ENCODE results near the gene TMEM132D.

TMEM132D gene

GRCh38 chr12:129440278-129440677 is 463.5 kb downstream of the TMEM132D start:
- DNase-seq (ENCODE audit: low spot score): no peak

DNA sequence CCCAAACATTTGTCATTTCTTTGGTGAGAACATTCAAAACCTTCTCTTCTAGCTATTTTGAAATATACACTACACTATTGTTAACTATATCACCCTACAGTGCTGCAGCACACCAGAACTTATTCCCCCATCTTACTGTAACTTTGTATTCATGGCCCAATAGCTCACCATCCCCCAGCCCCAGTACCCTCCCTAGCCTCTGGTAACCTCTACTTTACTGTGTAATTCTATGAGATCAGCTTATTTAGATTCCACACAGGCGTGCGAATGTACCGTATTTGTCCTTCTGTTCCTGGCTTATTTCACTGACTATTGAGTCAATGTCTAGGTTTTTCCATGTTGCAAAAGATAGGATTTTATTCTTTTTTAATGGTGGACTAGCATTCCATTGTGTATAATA is 469.0 kb downstream of the TMEM132D start:
- no peak for DNase-seq (ENCODE audit: low spot score)

DNA sequence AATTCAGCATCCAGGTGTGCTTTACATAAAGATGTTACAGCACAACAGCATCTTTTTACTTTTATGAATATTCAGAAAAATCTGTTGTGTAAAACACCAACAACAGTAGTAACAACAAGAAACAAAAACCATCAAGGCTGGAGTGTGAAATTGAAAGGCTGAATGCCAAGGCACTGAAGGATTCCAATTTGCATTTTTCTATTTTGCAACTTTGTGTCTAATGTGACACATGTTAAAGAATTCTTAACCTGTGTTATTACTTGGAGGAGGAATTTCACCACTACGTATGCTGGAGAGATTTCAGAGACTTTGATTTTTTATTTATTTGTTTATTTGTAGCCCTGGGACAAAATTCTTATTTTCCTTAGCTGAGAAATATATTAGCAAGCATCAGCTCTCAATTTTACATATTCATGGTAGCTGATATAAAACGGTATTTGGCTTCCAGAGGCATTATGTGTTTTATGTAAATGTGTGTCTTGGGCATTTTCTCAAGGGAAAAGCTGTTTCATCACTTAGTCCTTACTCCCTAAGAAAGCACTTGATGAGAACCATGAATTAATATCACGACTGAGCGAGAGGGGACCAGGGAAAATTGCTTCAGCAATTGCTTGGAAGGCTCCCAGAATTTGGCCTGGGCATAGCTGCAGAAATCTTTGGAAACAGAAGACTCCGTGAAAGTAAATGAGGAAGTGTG is 475.4 kb downstream of the TMEM132D start:
- no peak for DNase-seq (ENCODE audit: low spot score)

GRCh38 chr12:129423041-129423580 is 480.7 kb downstream of the TMEM132D start:
- no peak for DNase-seq (ENCODE audit: low spot score)

DNA sequence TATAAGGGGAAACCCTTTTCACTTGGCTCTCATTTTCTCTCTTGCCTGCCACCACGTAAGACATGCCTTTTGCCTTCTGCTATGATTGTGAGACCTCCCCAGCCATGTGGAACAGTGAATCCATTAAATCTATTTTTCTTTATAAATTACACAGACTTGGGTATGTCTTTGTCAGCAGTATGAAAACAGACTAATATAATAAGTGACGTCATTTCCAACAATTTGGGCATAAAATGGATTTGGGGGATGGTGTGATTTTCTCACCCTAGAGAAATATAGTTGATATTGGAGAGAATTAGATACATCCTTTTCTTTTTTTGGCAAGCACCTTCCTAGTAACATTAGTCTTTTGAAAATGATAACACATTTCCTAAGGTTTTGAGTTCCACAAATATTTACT is 490.5 kb downstream of the TMEM132D start:
- DNase-seq (ENCODE audit: low spot score): no peak

DNA sequence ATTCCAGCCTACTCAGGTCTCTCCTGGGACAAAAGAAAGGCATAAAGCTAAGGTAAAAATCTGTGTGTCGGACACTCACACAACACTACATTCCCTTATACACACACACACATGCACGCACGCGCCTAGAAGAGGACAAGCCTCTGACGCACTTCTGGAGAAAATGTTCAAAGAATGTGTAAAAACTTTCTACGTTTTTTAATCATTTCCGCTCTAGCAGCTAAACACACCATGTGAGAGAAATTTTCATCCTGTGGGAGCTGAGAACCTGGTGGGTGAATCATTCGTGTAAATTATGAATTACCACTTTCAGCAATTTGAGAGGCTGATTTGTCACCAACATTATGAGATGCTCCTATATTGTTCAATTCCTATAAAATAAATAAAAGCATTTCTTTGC is 494.5 kb downstream of the TMEM132D start:
- no peak for DNase-seq (ENCODE audit: low spot score)

DNA sequence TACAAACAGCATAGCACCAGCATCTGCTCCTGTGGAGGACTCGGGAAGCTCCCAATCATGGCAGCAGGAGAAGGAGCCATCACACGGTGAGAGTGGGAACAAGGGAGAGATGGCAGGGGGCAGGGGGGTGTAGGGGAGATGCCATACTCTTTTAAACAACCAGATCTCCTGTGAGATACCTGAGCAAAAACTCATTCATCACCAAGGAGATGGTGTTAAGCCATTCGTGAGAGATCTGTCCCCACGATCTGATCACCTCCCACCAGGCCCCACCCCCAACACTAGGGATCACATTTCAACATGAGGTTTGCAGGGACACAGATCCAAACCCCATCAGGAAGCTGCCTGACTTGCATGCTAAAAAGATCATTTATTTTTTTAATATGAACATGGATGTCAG is 499.3 kb downstream of the TMEM132D start:
- no peak for DNase-seq (ENCODE audit: low spot score)

DNA sequence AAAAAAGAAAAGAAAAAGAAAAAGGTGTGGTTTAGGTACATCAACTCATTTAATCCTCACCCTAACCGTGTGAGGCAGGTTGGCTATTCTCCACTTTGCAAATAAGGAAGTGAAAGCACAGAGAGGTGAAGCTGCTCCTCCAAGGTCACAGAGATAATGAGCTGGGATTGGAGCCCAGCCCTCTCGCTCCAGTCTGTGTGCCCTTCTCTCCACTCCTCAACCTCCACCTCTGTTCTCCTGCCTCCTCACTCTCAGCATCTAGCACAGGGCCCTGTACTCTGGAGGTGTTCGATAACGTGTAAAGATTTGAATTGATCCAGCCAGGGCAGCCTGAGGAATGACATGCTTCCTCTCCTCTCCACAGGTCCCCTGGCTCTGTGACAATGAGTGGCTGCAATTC is 502.3 kb downstream of the TMEM132D start:
- DNase-seq (ENCODE audit: low spot score): no peak

DNA sequence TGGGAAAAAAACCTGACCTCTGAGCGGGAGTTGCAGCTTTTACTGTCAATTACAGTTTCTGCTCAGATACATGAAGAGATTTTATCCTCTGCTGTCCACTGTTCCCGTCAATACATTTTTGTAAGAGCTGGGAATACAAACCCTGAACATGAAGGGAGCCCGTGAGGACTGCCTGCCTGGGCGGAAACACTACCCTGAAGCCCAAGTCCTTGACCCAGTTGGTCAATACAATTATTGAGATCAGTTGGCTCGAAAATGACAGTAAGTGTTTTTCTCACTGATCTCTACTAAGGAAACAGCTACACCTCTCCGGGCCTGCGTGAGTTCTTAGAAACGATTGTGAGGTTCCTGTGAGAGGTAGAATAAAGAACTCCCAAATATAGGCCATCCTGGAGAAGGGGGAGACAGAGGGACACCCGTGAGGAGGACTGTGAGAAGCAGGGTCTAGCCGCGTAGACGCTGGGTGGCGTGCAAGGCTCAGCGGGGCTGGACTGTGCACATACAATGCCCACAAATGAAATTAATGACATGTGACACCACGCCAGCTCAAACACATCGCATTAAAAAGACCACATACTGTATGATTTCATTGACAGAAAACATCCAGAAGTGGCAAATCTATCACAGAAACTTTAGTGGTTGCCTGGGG is 509.5 kb downstream of the TMEM132D start:
- no peak for DNase-seq (ENCODE audit: low spot score)

GRCh38 chr12:129393357-129393937 is 510.4 kb downstream of the TMEM132D start:
- DNase-seq (ENCODE audit: low spot score): no peak

- DNase-seq (ENCODE audit: low spot score): no peak
Observed at GRCh38 chr12:129385637-129385990, 518.2 kb downstream of the TMEM132D start.

DNA sequence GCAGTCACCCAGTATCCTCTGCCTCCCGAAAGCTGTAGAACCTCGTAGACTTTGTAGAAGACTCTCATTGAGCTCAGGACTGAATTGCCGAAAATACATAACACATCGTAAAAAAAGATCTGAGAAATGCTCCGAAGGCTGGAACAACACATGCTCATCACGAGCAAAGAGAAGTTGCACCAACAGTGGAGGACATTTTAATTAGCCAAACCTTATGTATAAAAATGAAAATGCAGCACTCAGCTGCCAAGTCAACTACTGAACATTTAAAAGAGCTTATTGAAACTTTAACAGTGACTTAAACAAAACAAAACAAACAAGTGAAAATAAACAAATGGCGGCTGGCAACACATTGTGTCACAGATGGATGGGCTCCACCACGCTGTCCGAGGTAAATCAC is 519.9 kb downstream of the TMEM132D start:
- no peak for DNase-seq (ENCODE audit: low spot score)

GRCh38 chr12:129381715-129382114 is 522.1 kb downstream of the TMEM132D start:
- DNase-seq (ENCODE audit: low spot score): no peak

- no peak for DNase-seq (ENCODE audit: low spot score)
Observed at GRCh38 chr12:129379076-129379804, 524.6 kb downstream of the TMEM132D start.

GRCh38 chr12:129378496-129378895 is 525.3 kb downstream of the TMEM132D start:
- no peak for DNase-seq (ENCODE audit: low spot score)

GRCh38 chr12:129373746-129374145 is 530.1 kb downstream of the TMEM132D start:
- DNase-seq (ENCODE audit: low spot score): no peak

- no peak for DNase-seq (ENCODE audit: low spot score)
Observed at GRCh38 chr12:129372876-129373275, 530.9 kb downstream of the TMEM132D start.

DNA sequence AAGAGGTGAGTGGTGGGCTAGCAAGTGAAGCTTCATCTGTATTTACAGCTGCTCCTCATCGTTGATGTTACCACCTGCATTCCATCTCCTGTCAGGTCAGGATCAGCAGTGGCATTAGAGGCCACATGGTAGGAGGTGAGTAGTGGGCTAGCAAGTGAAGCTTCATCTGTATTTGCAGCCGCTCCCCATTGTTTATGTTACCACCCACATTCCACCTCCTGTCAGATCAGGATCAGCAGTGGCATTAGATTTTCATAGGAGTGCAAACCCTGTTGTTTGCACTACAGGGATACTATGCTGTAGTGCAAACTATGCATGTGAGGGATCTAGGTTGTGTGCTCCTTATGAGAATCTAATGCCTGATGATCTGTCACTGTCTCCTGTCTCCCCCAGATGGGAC is 531.5 kb downstream of the TMEM132D start:
- DNase-seq (ENCODE audit: low spot score): no peak

DNA sequence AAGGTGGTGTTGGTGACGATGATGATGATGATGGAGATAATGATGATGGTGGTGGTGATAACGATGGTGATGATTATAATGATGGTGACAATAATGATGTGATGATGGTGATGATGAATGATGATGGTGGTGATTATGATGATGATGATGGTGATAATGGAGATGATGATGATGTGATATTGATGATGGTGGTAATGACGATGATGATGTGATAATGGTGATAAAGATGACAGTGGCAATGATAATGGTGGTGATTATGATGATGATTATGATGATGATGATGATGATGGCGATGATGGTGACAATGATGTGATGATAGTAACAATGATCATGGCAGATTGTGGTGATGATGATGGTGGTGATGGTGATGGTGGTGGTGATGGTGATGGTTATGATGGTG is 532.6 kb downstream of the TMEM132D start:
- DNase-seq (ENCODE audit: low spot score): no peak

DNA sequence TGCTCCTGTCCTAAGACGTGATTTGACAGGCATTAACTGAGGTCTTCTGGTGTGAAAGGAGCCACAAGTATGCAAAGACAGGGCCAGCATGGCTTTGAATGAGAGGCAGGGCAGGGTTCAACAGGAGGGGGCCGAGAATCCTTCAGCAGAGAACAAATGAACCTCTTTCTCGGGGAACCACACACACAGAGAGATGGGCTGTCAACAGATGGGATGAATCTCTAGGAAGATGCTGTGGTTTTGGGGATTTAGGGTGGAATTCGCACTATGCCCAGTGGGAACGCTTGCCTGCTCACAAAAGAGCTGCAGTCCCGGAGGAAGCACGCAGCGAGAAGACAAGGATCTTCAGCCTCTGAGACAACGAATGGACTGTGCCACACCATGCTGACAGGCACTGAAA is 537.2 kb downstream of the TMEM132D start:
- no peak for DNase-seq (ENCODE audit: low spot score)

- DNase-seq (ENCODE audit: low spot score): no peak
Observed at GRCh38 chr12:129363041-129363440, 540.8 kb downstream of the TMEM132D start.

DNA sequence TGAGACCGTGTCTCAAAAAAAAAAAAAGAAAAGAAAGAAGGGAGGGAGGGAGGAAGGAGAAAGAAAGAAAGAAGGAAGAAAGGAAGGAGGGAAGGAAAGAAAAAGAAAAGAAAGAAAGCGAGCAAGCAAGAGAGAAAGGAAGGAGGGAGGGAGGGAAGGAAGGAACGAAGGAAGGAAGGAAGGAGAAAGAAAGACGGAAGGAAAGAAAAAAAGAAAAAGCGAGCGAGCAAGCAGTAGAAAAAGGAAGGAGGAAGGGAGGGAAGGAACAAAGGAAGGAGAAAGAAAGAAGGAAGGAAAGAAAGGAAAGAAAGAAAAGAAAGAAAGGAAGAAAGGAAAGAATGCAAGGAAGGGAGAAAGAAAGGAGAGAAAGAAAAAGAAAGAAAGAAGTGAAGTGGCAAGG is 546.6 kb downstream of the TMEM132D start:
- no peak for DNase-seq (ENCODE audit: low spot score)

DNA sequence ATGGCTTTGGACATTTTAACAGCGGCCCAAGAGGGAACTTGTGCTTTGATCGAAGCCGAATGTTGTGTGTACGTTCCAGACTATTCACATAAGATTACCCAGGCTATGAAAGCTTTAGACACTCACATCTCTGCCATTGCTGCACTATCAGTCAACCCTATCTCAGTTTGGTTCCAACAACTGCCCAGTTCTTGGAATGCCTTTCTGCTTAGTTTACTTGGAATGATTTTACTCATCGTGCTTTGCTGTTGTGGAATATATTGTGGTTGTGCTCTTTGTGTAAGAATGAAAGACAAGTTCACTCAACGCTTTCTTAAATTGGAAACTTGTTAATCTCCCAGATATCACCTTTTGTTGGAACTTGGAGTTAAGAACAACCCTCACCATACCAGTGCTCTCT is 552.3 kb downstream of the TMEM132D start:
- no peak for DNase-seq (ENCODE audit: low spot score)
